B cell (primary cell): Measurements from ENCODE around the gene HES5.

Source experiments
- CTCF ChIP-seq: fragments of 200-600 bp; IDR thresholded peaks from one replicate; pipeline ENCODE4 v1.8.0; 2022; ENCODE audit warnings: antibody characterized with exemption, mild to moderate bottlenecking
- EZH2 ChIP-seq: IDR thresholded peaks from 2 replicates; pipeline ENCODE4 v1.6.1; 2012; ENCODE audit warnings: borderline replicate concordance, low read depth, mild to moderate bottlenecking, moderate library complexity, low read length; ENCODE audit not compliant: insufficient read depth, poor library complexity, severe bottlenecking

DNA sequence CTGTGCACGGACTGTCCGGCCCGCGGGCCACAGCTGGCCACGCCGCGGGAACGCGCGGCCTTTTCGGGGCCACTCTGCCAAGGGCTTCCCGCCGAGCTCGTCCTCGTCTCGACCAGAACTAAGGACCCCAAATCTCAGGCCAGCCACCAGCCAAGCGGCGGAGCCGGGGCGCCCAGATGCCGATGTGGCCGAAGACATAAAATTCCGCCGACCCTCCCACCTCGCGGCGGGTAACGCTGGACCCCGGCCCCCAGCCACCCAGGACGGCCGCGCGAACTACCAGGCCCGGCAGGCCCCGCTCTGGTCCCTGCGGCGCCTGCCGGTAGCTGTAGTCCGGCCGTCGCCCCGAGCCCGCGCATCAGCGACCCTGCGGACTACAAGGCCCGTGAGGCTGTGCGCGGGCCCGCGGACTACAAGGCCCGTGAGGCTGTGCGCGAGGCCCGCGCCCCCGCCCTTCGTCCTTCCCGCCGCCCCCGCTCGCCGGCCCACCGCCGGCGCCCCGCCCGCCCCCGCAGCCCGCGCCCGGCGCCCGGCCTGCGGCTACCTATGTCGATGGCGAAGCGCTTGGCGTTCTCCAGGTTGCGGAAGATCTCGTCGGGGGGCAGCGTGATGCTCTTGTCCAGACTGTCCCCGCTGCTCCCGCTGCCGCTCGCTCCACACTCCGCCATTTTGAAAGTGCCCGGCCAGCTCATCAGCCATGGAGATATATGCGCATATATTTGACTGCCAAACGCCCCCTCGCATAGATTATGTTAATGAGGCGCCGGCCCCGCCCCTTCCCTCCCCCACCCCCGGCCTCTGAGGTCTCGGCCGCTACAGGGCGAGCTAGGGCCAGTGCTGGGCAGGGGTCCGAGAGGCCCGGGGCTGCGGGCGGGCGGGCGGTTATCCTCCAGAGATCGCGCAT, 3.9 kb downstream of the HES5 start, which contains the start of gene PANK4:
- TF ChIP-seq CTCF (no peak), EZH2 (no peak)
